Measurements from ENCODE around the gene GIGYF2. TPM values are rescaled to one million over a fixed set of nuclear protein-coding genes. Genes with fewer than 3 reads are reported as not detected.
A peak's percentile ranks its signal among the peaks of the same experiment; 100 is the strongest.

The GIGYF2 gene
- polyA plus RNA-seq, 2 of the 4 experiments (the other 2 are of a cell fraction) = 31.2 to 46.3 TPM

- CTCF ChIA-PET = interaction anchor here (0.6 to 2.6 kb wide), 7 partner anchors 7 to 174 kb away, joined by 3 to 10 read pairs (median 3); no protein-coding TSS in a partner anchor
- POLR2A ChIA-PET = no interaction called here
- FAIRE-seq (no peak), ATAC-seq (no peak), DNase-seq (ENCODE audit: low read depth in 1 of 2, low spot score in 1 of 2) (no peak)
- no peaks in the 10 kb centered on the region for H3K9me3 ChIP-seq
- peak overlapping the region; percentile 44 to 97; a peak in 5 of 6 replicates for H3K27ac ChIP-seq
- peaks cover 40% of the 10 kb centered on the region for H3K4me1 ChIP-seq
- H3K4me2 ChIP-seq = peak overlapping the region; percentile 19; the same call in 2 of the 3 replicates
- WGBS (ENCODE audit: missing lambda C conversion rate) = 93% methylated on average over 18 of the region's 21 CpGs
- H3K4me3 ChIP-seq = no peak overlapping the region
- TF ChIP-seq JUN (IDR thresholded peaks at IDR 0.05) (peak in 1 of 2 experiments; percentile 7; a peak in 1 of 5 replicates), MAZ (IDR thresholded peaks at IDR 0.05; ENCODE audit: borderline replicate concordance, low read depth, low read length) (no peak)
These were observed 182.7 kb downstream of the GIGYF2 start for GRCh38 chr2:232879618-232880494.

- POLR2A ChIA-PET = interaction anchor here (1.6 kb wide), 1 partner anchor 370 kb away, joined by 3 read pairs; the partner anchor contains the start of gene ATG16L1
- FAIRE-seq (no peak), ATAC-seq (no peak), DNase-seq (ENCODE audit: low read depth in 1 of 2, low spot score in 1 of 2) (no peak)
- CTCF ChIA-PET = interaction anchor here (1.0 to 2.6 kb wide), 5 partner anchors 10 to 173 kb away, joined by 3 to 10 read pairs (median 6); no protein-coding TSS in a partner anchor
- Histone ChIP-seq H3K4me2 (no peak overlapping the region; the same call in 2 of the 3 replicates), H3K9me3 (no peaks in the 10 kb centered on the region), H3K4me1 (peaks cover 33% of the 10 kb centered on the region), H3K27ac (peak overlapping the region; percentile 40 to 97; a peak in 3 of 6 replicates), H3K4me3 (no peak overlapping the region)
- TF ChIP-seq FOSB (CRISPR knock-in tag; IDR thresholded peaks at IDR 0.05) (no peak), CHD2 (IDR thresholded peaks at IDR 0.05; ENCODE audit: low read length, partially characterized antibody) (no peak), SREBF2 (IDR thresholded peaks at IDR 0.05) (no peak), ZFP36 (IDR thresholded peaks at IDR 0.05; ENCODE audit: borderline replicate concordance, partially characterized antibody) (no peak), HOXB13 (CRISPR knock-in tag; IDR thresholded peaks at IDR 0.05; ENCODE audit: low read depth) (no peak), POLR2A (IDR thresholded peaks at IDR 0.05; ENCODE audit: low read length) (no peak), JUNB (IDR thresholded peaks at IDR 0.05) (no peak), PHF8 (IDR thresholded peaks at IDR 0.05; ENCODE audit: borderline replicate concordance, low read depth) (no peak), MAFK (IDR thresholded peaks at IDR 0.05; ENCODE audit: partially characterized antibody) (no peak), EHMT2 (IDR thresholded peaks at IDR 0.05; ENCODE audit: low read depth) (no peak)
- TF ChIP-seq, protein P1, sequence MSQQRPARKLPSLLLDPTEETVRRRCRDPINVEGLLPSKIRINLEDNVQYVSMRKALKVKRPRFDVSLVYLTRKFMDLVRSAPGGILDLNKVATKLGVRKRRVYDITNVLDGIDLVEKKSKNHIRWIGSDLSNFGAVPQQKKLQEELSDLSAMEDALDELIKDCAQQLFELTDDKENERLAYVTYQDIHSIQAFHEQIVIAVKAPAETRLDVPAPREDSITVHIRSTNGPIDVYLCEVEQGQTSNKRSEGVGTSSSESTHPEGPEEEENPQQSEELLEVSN (IDR thresholded peaks at IDR 0.05; ENCODE audit: borderline replicate concordance, low read depth) = no peak
- TF ChIP-seq, protein P2, sequence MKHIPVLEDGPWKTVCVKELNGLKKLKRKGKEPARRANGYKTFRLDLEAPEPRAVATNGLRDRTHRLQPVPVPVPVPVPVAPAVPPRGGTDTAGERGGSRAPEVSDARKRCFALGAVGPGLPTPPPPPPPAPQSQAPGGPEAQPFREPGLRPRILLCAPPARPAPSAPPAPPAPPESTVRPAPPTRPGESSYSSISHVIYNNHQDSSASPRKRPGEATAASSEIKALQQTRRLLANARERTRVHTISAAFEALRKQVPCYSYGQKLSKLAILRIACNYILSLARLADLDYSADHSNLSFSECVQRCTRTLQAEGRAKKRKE (CRISPR knock-in tag; IDR thresholded peaks at IDR 0.05; ENCODE audit: low read depth) = no peak
- 90% methylated on average over 7 of the region's 17 CpGs for WGBS (ENCODE audit: missing lambda C conversion rate)
These were observed 183.7 kb downstream of the GIGYF2 start for GRCh38 chr2:232880764-232881351.

GRCh38 chr2:232882085-232882484 is 185.0 kb downstream of the GIGYF2 start:
- FAIRE-seq = no peak
- Histone ChIP-seq H3K4me3 (no peak overlapping the region), H3K27ac (no peak overlapping the region), H3K4me2 (no peak overlapping the region), H3K9me3 (no peaks in the 10 kb centered on the region), H3K4me1 (peaks cover 33% of the 10 kb centered on the region)
- ChIA-PET POLR2A (interaction anchor here (0.6 to 1.6 kb wide), 2 partner anchors 369 to 371 kb away, joined by 3 read pairs; partner anchors contain the start of gene ATG16L1), CTCF (interaction anchor here (1.0 to 2.1 kb wide), 6 partner anchors 9 to 172 kb away, joined by 3 to 10 read pairs (median 4); no protein-coding TSS in a partner anchor)
- 99% methylated on average over 13 of the region's 17 CpGs for WGBS (ENCODE audit: missing lambda C conversion rate)
- no peak for DNase-seq (ENCODE audit: low read depth in 1 of 2, low spot score in 1 of 2)
- no peak for TF ChIP-seq PHF8 (IDR thresholded peaks at IDR 0.05; ENCODE audit: borderline replicate concordance, low read depth)
- TF ChIP-seq HOXA7 (CRISPR knock-in tag; IDR thresholded peaks at IDR 0.05) = no peak
- TF ChIP-seq FOSL2 (IDR thresholded peaks at IDR 0.05) = no peak
- no peak for TF ChIP-seq FOSL2 (CRISPR knock-in tag; IDR thresholded peaks at IDR 0.05)
- TF ChIP-seq, protein P3, sequence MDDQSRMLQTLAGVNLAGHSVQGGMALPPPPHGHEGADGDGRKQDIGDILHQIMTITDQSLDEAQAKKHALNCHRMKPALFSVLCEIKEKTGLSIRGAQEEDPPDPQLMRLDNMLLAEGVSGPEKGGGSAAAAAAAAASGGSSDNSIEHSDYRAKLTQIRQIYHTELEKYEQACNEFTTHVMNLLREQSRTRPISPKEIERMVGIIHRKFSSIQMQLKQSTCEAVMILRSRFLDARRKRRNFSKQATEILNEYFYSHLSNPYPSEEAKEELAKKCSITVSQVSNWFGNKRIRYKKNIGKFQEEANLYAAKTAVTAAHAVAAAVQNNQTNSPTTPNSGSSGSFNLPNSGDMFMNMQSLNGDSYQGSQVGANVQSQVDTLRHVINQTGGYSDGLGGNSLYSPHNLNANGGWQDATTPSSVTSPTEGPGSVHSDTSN (IDR thresholded peaks at IDR 0.05) = no peak
- no peak for TF ChIP-seq EHMT2 (IDR thresholded peaks at IDR 0.05; ENCODE audit: low read depth)
- TF ChIP-seq JUN (IDR thresholded peaks at IDR 0.05) = no peak
- TF ChIP-seq NFE2L2 (conservative IDR thresholded peaks at IDR 0.05; ENCODE audit: low read length) = no peak
- TF ChIP-seq FOXS1 (CRISPR knock-in tag; IDR thresholded peaks at IDR 0.05) = no peak
- no peak for TF ChIP-seq HES2 (IDR thresholded peaks at IDR 0.05)
- no peak for TF ChIP-seq ESRRA (IDR thresholded peaks at IDR 0.05; ENCODE audit: borderline replicate concordance, low read length)
- no peak for TF ChIP-seq KDM1A (IDR thresholded peaks at IDR 0.05; ENCODE audit: low read depth)
- TF ChIP-seq GATA3 (IDR thresholded peaks at IDR 0.05; ENCODE audit: borderline replicate concordance) = no peak
- TF ChIP-seq SREBF2 (IDR thresholded peaks at IDR 0.05) = no peak
- TF ChIP-seq TFCP2L1 (CRISPR knock-in tag; IDR thresholded peaks at IDR 0.05) = no peak
- no peak for TF ChIP-seq RFX5 (IDR thresholded peaks at IDR 0.05)
- TF ChIP-seq EP300 (IDR thresholded peaks at IDR 0.05) = no peak
- TF ChIP-seq HOXB5 (CRISPR knock-in tag; IDR thresholded peaks at IDR 0.05) = no peak
- no peak for TF ChIP-seq CHD2 (IDR thresholded peaks at IDR 0.05; ENCODE audit: low read length, partially characterized antibody)
- no peak for TF ChIP-seq HOXB13 (CRISPR knock-in tag; IDR thresholded peaks at IDR 0.05; ENCODE audit: low read depth)
- ATAC-seq = no peak

All from A549 (cell line).